Tibial nerve (tissue), 4 donors: ENCODE measurements around the gene ITGA5. TPM values are rescaled to one million over a fixed set of nuclear protein-coding genes. Genes with fewer than 3 reads are reported as not detected.

ENCODE experiments used
- DNase-seq, 2 donors: peaks; one replicate each; pipeline ENCODE4 v3.0.0-alpha.2; 2019; ENCODE audit warnings: low spot score in 2 of 2
- H3K27ac ChIP-seq, 4 donors: fragments of 200-600 bp; sonication (generic) in 3 of 4; one replicate each; pipeline ENCODE4 v1.5.1; 2017 to 2019; ENCODE audit warnings: mild to moderate bottlenecking in 1 of 4
- H3K27me3 ChIP-seq, 2 donors: fragments of 200-600 bp; sonication (generic) in 1 of 2; one replicate each; pipeline versions ENCODE4 v1.5.1 to v1.6.0; 2017 to 2019
- H3K36me3 ChIP-seq, 3 donors: fragments of 200-600 bp; sonication (generic); one replicate each; pipeline ENCODE4 v1.5.1; 2018 to 2019
- H3K4me1 ChIP-seq, 4 donors: fragments of 200-600 bp; sonication (generic) in 3 of 4; one replicate each; pipeline ENCODE4 v1.5.1; 2017 to 2019
- H3K4me3 ChIP-seq, 4 donors: fragments of 200-600 bp; sonication (generic) in 3 of 4; one replicate each; pipeline ENCODE4 v1.5.1; 2017 to 2019; ENCODE audit warnings: mild to moderate bottlenecking in 1 of 4, moderate library complexity in 1 of 4
- H3K9me3 ChIP-seq, 4 donors: fragments of 200-600 bp; sonication (generic) in 3 of 4; one replicate each; pipeline ENCODE4 v1.5.1; 2017 to 2019
- CTCF ChIP-seq, 5 experiments: fragments of 200-600 bp in 3 of 5; fragments of 450-650 bp in 2 of 5; sonication (generic) in 3 of 5; IDR thresholded peaks; one replicate each; pipeline ENCODE4 v1.5.1; 2016 to 2019; ENCODE audit warnings: antibody characterized with exemption in 5 of 5, mild to moderate bottlenecking in 3 of 5, moderate library complexity in 2 of 5
- EP300 ChIP-seq, 2 donors: sonication (generic); formaldehyde crosslinking; IDR thresholded peaks; one replicate each; pipeline ENCODE4 v1.6.1; 2017; ENCODE audit warnings: antibody characterized with exemption in 2 of 2, mild to moderate bottlenecking in 1 of 2
- POLR2A ChIP-seq, 2 donors: fragments of 450-650 bp; IDR thresholded peaks; one replicate each; pipeline ENCODE4 v1.6.1; 2017; ENCODE audit warnings: antibody characterized with exemption in 2 of 2, mild to moderate bottlenecking in 2 of 2, moderate library complexity in 2 of 2
- WGBS, 2 donors: methylation state at CpG; one replicate each; pipeline ENCODE4 v1.1.5; 2018; 5-methylcytosine and 5-hydroxymethylcytosine counted together
- total RNA-seq, 4 donors: library from RNA; depleted of rRNA; stranded (reverse); fragments of >200 nt; gene quantifications; one replicate each; pipeline ENCODE4 v1.1.0, GENCODE V29; 2016

Gene ITGA5
- total RNA-seq, 4 donors from 2014 or later, result 73.6 to 145 (median 123) TPM

GRCh38 chr12:54387114-54387467 lies 32.0 kb downstream of the ITGA5 start:
- peak overlapping the region in 1 of 4 donors; percentile 4 for H3K27ac ChIP-seq
- no peaks in the 10 kb centered on the region for H3K27me3 ChIP-seq
- DNase-seq, result no peak
- no peak for TF ChIP-seq EP300 (IDR thresholded peaks at IDR 0.05)
- no peak for TF ChIP-seq CTCF (IDR thresholded peaks at IDR 0.05)
- no peak for TF ChIP-seq POLR2A (IDR thresholded peaks at IDR 0.05)
- no peak overlapping the region for H3K4me3 ChIP-seq
- H3K9me3 ChIP-seq, result no peaks in the 10 kb centered on the region
- H3K4me1 ChIP-seq, result peaks cover 0 to 30% (median 12%) of the 10 kb centered on the region in 4 donors
- no peaks in the 10 kb centered on the region for H3K36me3 ChIP-seq
- 89 to 90% methylated on average over 3 of the region's 3 CpGs for WGBS, 2 donors

GRCh38 chr12:54386403-54387113 lies 32.5 kb downstream of the ITGA5 start:
- H3K36me3 ChIP-seq, result no peaks in the 10 kb centered on the region
- WGBS, 2 donors, result 76 to 81% methylated on average over 3 of the region's 3 CpGs
- peaks cover 0 to 28% (median 11%) of the 10 kb centered on the region in 4 donors for H3K4me1 ChIP-seq
- H3K4me3 ChIP-seq, result no peak overlapping the region
- H3K9me3 ChIP-seq, result no peaks in the 10 kb centered on the region
- no peaks in the 10 kb centered on the region for H3K27me3 ChIP-seq
- TF ChIP-seq CTCF (IDR thresholded peaks at IDR 0.05), result no peak
- no peak for TF ChIP-seq EP300 (IDR thresholded peaks at IDR 0.05)
- TF ChIP-seq POLR2A (IDR thresholded peaks at IDR 0.05), result no peak
- no peak for DNase-seq
- H3K27ac ChIP-seq, result peak overlapping the region in 1 of 4 donors; percentile 11

- H3K4me1 ChIP-seq, result peaks cover 0 to 19% (median 6%) of the 10 kb centered on the region in 4 donors
- no peak overlapping the region for H3K4me3 ChIP-seq
- H3K36me3 ChIP-seq, result no peaks in the 10 kb centered on the region
- TF ChIP-seq POLR2A (IDR thresholded peaks at IDR 0.05), result no peak
- no peak for TF ChIP-seq EP300 (IDR thresholded peaks at IDR 0.05)
- TF ChIP-seq CTCF (IDR thresholded peaks at IDR 0.05), result no peak
- 42 to 61% methylated on average over 8 to 10 of the region's 10 CpGs for WGBS, 2 donors
- H3K9me3 ChIP-seq, result no peaks in the 10 kb centered on the region
- H3K27me3 ChIP-seq, result no peaks in the 10 kb centered on the region
- H3K27ac ChIP-seq, result peak overlapping the region in 3 of 4 donors; percentile 54 to 75 (median 56)
- DNase-seq, result no peak
Observed at GRCh38 chr12:54385251-54385914, 33.7 kb downstream of the ITGA5 start.

- Histone ChIP-seq H3K4me1 (peaks cover 0 to 22% (median 7%) of the 10 kb centered on the region in 4 donors), H3K4me3 (peak within 1 kb of the TSS in 1 of 4 donors; percentile 16), H3K27ac (peak within 1 kb of the TSS in 3 of 4 donors; percentile 54 to 75 (median 56)), H3K36me3 (no peaks in the 10 kb centered on the region), H3K9me3 (no peaks in the 10 kb centered on the region), H3K27me3 (no peaks in the 10 kb centered on the region)
- WGBS, 2 donors, result 77 to 100% methylated on average over 1 of the region's 1 CpG
- TF ChIP-seq POLR2A (IDR thresholded peaks at IDR 0.05), result no peak
- TF ChIP-seq EP300 (IDR thresholded peaks at IDR 0.05), result peak in 1 of 2 donors; percentile 8
- no peak for DNase-seq
Observed at GRCh38 chr12:54384591-54385041, 34.5 kb downstream of the ITGA5 start, which contains the start of gene ZNF385A. TSS of gene ZNF385A (minus strand) at chr12:54384733. CDS start at chr12:54384514, 219 bp downstream.

GRCh38 chr12:54383041-54383609 lies 35.9 kb downstream of the ITGA5 start:
- H3K4me1 ChIP-seq, result peaks cover 0 to 33% (median 11%) of the 10 kb centered on the region in 4 donors
- WGBS, 2 donors, result 79 to 84% methylated on average over 3 of the region's 3 CpGs
- H3K27ac ChIP-seq, result peak overlapping the region in 1 of 4 donors; percentile 46
- H3K9me3 ChIP-seq, result no peaks in the 10 kb centered on the region
- no peaks in the 10 kb centered on the region for H3K36me3 ChIP-seq
- no peak overlapping the region for H3K4me3 ChIP-seq
- no peaks in the 10 kb centered on the region for H3K27me3 ChIP-seq
- DNase-seq, result no peak
- TF ChIP-seq POLR2A (IDR thresholded peaks at IDR 0.05), result no peak
- TF ChIP-seq EP300 (IDR thresholded peaks at IDR 0.05), result no peak
- no peak for TF ChIP-seq CTCF (IDR thresholded peaks at IDR 0.05)
